MV-4-11 (cell line): ENCODE measurements around the gene POLR1A.

Experiments
- DNase-seq: peaks from one replicate; lab custom pipeline; 2025; lab: John Stamatoyannopoulos, UW

Gene POLR1A

DNA sequence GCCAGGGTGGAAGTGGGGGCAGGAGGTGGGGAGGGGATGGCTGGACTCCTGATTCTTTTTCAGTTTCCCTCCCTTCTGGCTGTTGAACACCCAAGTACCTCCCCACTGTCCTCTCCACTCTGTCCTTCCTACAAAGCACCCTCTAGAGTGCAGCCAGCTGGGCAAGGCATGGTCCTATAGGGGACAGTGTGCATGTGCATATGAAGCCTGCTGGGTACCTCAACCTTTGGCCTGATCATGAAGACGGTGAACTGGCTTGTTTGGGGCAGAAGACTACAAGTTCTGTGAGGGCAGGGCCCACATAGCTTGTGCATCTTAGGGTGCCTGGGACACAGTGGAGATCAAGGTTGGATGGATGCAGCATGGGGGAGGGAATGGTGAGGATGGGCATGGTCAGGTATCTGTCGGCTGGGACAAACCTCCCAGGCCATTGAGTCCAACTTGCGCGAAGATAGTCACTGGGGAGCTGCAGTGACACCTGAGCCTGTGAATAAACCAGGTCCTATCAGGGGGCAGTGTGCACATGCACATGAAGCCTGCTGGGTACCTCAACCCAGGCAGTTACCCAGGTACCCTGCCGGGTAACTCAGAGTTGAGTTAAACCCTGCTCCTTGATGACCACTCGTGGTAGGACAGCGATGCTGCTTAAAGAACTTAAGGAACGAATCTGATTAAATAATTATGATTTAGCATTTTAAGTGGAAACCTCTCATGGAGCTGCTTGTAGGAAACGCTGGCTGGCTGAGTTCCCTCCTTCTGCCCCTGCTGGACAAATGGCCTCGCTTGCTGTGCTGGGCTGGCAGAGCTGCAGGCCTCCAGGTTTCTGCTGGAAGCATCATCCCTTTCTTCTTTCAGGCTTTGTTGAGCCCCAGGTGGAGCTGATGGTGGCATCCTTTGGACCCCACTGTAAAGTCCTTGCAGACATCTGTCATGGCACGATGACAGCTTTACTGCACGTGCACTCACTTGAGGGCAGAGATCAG is 84.0 kb downstream of the POLR1A start:
- DNase-seq: no peak

- no peak for DNase-seq
Measured at GRCh38 chr2:86020984-86021383, 84.7 kb downstream of the POLR1A start.

DNA sequence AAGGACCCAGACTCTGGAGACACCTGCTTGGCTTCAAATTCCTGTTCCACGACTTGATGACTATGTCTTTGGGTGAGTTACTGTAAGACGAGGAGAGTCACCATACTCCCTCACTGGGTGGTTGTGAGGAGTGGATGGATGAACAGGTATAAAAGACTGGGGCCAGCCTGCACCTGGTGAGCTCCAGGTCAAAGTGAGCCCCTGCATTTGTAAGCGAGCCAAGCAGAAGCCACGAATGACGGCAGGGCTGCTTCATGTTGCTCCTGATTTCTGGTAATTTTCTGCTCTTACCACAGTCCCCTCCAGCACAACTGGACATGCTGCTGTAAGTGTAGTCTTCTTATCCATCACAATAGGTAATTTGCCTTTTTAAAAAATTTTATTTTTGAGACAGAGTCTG is 86.6 kb downstream of the POLR1A start:
- no peak for DNase-seq

- no peak for DNase-seq
Measured at GRCh38 chr2:86017901-86018896, 87.5 kb downstream of the POLR1A start.

GRCh38 chr2:86016581-86016980 is 89.1 kb downstream of the POLR1A start:
- DNase-seq: no peak

- no peak for DNase-seq
Measured at GRCh38 chr2:86015699-86016098, 90.0 kb downstream of the POLR1A start.

GRCh38 chr2:86015006-86015405 is 90.7 kb downstream of the POLR1A start:
- DNase-seq: no peak

GRCh38 chr2:86014493-86014892 is 91.2 kb downstream of the POLR1A start:
- no peak for DNase-seq

GRCh38 chr2:86012007-86012712 is 93.5 kb downstream of the POLR1A start:
- DNase-seq: no peak

- DNase-seq: no peak
Measured at GRCh38 chr2:86011449-86011941, 94.2 kb downstream of the POLR1A start.

- DNase-seq: no peak
Measured at GRCh38 chr2:86010083-86010482, 95.6 kb downstream of the POLR1A start.

DNA sequence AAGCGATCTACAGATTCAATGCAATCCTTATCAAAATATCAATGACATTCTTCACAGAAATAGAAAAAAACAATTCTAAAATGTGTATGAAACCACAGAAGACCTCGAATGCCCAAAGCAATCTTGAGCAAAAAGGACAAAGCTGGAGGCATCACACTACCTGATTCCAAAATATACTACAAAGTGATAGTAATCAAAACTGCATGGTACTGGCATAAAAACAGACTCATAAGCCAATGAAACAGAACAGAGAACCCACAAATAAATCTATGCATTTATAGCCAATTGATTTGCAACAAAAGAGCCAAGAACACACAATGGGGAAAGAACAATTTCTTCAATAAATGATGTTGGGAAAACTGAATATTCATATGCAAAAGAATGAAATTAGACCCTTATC is 99.2 kb downstream of the POLR1A start:
- no peak for DNase-seq

DNA sequence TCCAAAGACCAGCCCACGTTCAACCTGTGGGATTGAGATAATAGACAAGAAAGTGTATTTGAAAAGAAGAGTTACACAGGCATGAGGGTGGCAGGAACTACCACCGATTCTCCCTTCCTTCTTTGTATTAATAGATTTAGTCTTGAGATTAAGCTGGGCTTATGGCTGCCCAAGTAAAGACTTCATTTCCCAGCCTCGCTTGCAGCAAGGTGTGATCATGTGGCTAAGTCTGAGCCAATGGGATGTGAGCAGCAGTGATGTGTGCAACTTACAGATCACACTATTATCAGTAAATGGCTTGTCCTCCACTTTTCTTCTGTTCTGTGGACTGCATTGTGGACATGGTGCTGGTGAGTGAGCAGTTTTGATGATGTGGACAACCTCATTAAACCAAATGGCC is 101.7 kb downstream of the POLR1A start:
- no peak for DNase-seq

GRCh38 chr2:86003104-86003503 is 102.6 kb downstream of the POLR1A start:
- DNase-seq: no peak

- DNase-seq: no peak
Measured at GRCh38 chr2:86002375-86002774, 103.3 kb downstream of the POLR1A start.

- DNase-seq: no peak
Measured at GRCh38 chr2:86001326-86001725, 104.4 kb downstream of the POLR1A start.

DNA sequence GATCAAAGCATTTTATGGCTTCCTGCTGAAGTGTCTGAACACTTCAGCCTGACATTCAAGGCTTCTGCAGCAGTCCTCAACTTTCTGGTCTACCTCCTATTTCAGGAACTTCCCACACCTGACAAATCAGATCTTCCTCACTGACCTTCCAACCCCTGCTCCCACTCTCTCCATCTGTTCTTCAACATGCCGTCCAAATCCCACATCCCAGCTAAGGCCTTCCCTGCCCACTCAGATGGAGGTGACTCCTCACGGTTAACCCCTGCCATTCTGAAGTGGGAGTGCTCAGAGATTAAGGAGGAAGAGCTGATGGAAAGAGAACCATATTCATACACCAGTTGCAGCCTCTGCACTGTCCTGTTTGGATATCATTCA is 104.8 kb downstream of the POLR1A start:
- no peak for DNase-seq

GRCh38 chr2:86000131-86000937 is 105.4 kb downstream of the POLR1A start:
- peak; percentile 78 for DNase-seq

DNA sequence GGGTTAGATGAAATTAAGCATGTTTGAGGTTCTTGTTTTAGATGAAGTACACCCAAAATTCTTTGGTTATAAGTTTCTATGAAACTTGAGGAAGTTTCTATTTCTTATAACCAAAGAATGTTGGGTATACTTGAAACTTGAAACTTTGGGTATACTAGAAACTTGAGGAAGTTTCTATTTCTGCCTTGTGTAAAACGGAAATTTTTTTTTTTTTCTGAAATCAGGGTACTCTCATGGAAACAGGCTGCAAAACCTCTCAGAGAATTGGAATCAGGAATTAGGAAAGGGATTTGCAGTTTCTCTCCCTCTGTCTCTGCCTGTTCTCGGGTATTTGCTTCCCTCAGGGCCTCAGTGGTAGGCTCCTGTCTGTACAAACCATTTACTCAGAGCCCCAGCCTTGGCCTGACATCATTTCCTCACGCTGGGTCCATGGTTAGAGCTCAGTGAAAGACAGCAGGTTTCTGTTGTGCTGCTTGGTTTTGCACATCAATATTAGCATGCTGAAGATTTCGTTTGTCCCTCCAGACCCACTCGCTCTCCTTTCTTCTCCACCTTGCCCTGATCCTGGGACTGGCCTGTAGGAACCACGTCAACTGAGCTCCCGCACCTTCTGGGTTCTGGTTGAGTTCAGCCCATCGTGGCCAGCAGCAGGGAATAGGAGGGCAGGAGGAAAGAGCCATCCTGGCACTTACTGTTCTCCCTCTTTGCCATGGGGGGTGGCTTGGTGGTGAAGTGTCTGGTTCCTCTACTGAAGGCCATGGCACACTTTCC is 106.4 kb downstream of the POLR1A start:
- DNase-seq: peak; percentile 82
